GM18520 (cell line): ENCODE measurements around the gene RNFT1.
"Not testable (repeated sequence)": the region's sequence is repeated elsewhere in the genome, so short reads cannot be mapped to it uniquely, and the experiment has no call there.

Experiments
- ATAC-seq: cut with Tn5 transposase; IDR thresholded peaks from one replicate; pipeline ENCODE4 v1.9.1; 2021; ENCODE audit not compliant: unreplicated experiment

RNFT1 gene

GRCh38 chr17:59930121-59930520 lies 34.4 kb downstream of the RNFT1 start:
- ATAC-seq = not testable (repeated sequence)

- ATAC-seq = not testable (repeated sequence)
Observed at GRCh38 chr17:59920637-59921036, 43.9 kb downstream of the RNFT1 start.

GRCh38 chr17:59916446-59916845 lies 48.1 kb downstream of the RNFT1 start:
- no peak for ATAC-seq

GRCh38 chr17:59914274-59914854 lies 50.2 kb downstream of the RNFT1 start:
- no peak for ATAC-seq

GRCh38 chr17:59907467-59907866 lies 57.1 kb downstream of the RNFT1 start:
- ATAC-seq = no peak

- no peak for ATAC-seq
Observed at GRCh38 chr17:59903455-59903854, 61.1 kb downstream of the RNFT1 start.
